ENCODE measurements around the gene FBXO34. TPM values are rescaled to one million over a fixed set of nuclear protein-coding genes. Genes with fewer than 3 reads are reported as not detected.

FBXO34 gene
- total RNA-seq, 4 donors from 2014 or later = 28.8 to 44.4 (median 33.8) TPM

- H3K27me3 ChIP-seq = no peaks in the 10 kb centered on the region
- TF ChIP-seq POLR2A (IDR thresholded peaks at IDR 0.05) (peak in 1 of 2 donors; percentile 83), EP300 (IDR thresholded peaks at IDR 0.05) (no peak), POLR2AphosphoS5 (IDR thresholded peaks at IDR 0.05) (peak in 1 of 3 donors; percentile 87), CTCF (IDR thresholded peaks at IDR 0.05) (no peak)
- H3K4me3 ChIP-seq = peak overlapping the region; percentile 97
- peak; percentile 87 to 89 for DNase-seq (ENCODE audit: low spot score in 2 of 2)
- H3K4me1 ChIP-seq = peaks cover 31% of the 10 kb centered on the region
- H3K9me3 ChIP-seq = no peaks in the 10 kb centered on the region
- H3K36me3 ChIP-seq = no peaks in the 10 kb centered on the region
- peak overlapping the region; percentile 96 for H3K27ac ChIP-seq
- 0% methylated on average over 27 of the region's 80 CpGs for WGBS
Observed at GRCh38 chr14:55271572-55272298, 514 bp downstream of the FBXO34 start.

DNA sequence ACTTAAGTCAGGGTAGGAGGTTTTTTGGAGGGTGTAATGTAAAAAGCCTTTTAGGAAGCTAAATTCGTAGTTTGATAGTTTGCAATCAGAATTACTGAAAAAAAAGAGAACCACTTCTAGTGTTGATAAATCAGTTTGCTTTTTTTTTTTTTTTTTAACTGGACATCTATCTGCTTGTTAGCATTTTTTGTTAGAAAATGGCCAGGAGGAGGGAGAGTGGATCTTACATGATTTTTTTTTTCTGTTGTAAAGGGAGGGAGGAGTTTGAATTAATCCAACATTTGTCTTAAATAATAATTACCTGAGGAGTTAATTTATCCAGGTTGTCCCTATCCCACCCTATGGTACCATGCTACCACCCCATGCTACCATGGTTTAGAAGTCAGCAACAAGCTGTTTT, 1.2 kb downstream of the FBXO34 start:
- Histone ChIP-seq H3K9me3 (no peaks in the 10 kb centered on the region), H3K4me3 (peak overlapping the region; percentile 97), H3K27me3 (no peaks in the 10 kb centered on the region), H3K4me1 (peaks cover 31% of the 10 kb centered on the region), H3K36me3 (no peaks in the 10 kb centered on the region), H3K27ac (peak overlapping the region; percentile 96)
- 3% methylated on average over 1 of the region's 1 CpG for WGBS
- DNase-seq (ENCODE audit: low spot score in 2 of 2) = no peak
- TF ChIP-seq CTCF (IDR thresholded peaks at IDR 0.05) = no peak
- TF ChIP-seq POLR2A (IDR thresholded peaks at IDR 0.05) = no peak
- TF ChIP-seq EP300 (IDR thresholded peaks at IDR 0.05) = no peak
- TF ChIP-seq POLR2AphosphoS5 (IDR thresholded peaks at IDR 0.05) = no peak

DNA sequence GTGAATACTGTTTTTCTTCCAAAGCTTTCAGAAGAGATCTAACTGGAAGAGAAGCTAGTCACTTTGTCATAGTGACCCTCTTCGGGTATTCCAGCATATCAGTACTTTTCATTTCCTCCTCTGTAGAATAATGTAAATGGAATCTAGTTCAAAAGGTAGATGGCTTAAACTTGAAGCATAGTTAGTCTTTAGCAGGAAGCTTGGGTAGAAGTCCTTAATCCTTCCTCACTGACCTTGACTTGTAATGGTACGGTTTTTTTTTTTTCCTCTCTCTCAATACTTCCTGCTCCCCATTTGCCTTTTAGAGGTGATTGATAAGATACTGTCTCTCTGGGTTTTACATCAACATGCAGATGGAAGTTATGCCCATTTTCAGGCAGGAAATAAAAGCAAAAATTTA, 1.7 kb downstream of the FBXO34 start:
- no peak for TF ChIP-seq CTCF (IDR thresholded peaks at IDR 0.05)
- TF ChIP-seq POLR2A (IDR thresholded peaks at IDR 0.05) = no peak
- TF ChIP-seq EP300 (IDR thresholded peaks at IDR 0.05) = no peak
- TF ChIP-seq POLR2AphosphoS5 (IDR thresholded peaks at IDR 0.05) = no peak
- peaks cover 31% of the 10 kb centered on the region for H3K4me1 ChIP-seq
- H3K27me3 ChIP-seq = no peaks in the 10 kb centered on the region
- WGBS = 38% methylated on average over 2 of the region's 2 CpGs
- H3K4me3 ChIP-seq = peak overlapping the region; percentile 97
- no peak overlapping the region for H3K27ac ChIP-seq
- DNase-seq (ENCODE audit: low spot score in 2 of 2) = no peak
- no peaks in the 10 kb centered on the region for H3K9me3 ChIP-seq
- H3K36me3 ChIP-seq = no peaks in the 10 kb centered on the region

GRCh38 chr14:55274146-55274545, 2.9 kb downstream of the FBXO34 start:
- no peaks in the 10 kb centered on the region for H3K9me3 ChIP-seq
- DNase-seq (ENCODE audit: low spot score in 2 of 2) = no peak
- TF ChIP-seq CTCF (IDR thresholded peaks at IDR 0.05) (no peak), EP300 (IDR thresholded peaks at IDR 0.05) (no peak), POLR2A (IDR thresholded peaks at IDR 0.05) (no peak), POLR2AphosphoS5 (IDR thresholded peaks at IDR 0.05) (no peak)
- H3K4me3 ChIP-seq = no peak overlapping the region
- peaks cover 31% of the 10 kb centered on the region for H3K4me1 ChIP-seq
- H3K36me3 ChIP-seq = peaks cover 5% of the 10 kb centered on the region
- WGBS = 21% methylated on average over 3 of the region's 3 CpGs
- no peak overlapping the region for H3K27ac ChIP-seq
- no peaks in the 10 kb centered on the region for H3K27me3 ChIP-seq

DNA sequence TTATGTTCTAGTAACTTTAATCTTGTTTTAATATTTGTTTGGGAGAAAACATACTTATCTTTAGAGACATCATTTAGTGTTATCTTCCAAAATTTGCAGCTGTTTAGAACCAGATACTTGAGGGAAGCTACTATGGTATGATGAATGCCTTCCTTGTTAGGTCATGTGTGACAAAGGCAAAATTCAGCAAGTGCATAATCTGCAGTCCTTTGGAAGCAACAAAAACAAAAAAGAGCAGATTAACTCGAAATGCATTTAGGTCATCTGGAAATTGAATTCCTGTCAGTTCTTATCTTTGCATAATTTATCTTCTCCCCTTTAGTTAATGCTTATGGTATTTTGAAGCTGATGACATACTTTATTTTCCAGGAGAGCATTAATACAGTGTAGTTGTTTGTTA, 3.5 kb downstream of the FBXO34 start:
- DNase-seq (ENCODE audit: low spot score in 2 of 2) = no peak
- peaks cover 31% of the 10 kb centered on the region for H3K4me1 ChIP-seq
- no peak for TF ChIP-seq EP300 (IDR thresholded peaks at IDR 0.05)
- TF ChIP-seq CTCF (IDR thresholded peaks at IDR 0.05) = no peak
- TF ChIP-seq POLR2AphosphoS5 (IDR thresholded peaks at IDR 0.05) = no peak
- no peak for TF ChIP-seq POLR2A (IDR thresholded peaks at IDR 0.05)

More for the DNA sequence above, 3.5 kb downstream of the FBXO34 start:
- no peak overlapping the region for H3K4me3 ChIP-seq
- H3K27ac ChIP-seq = no peak overlapping the region
- WGBS = 2% methylated on average over 1 of the region's 1 CpG
- H3K9me3 ChIP-seq = no peaks in the 10 kb centered on the region
- no peaks in the 10 kb centered on the region for H3K27me3 ChIP-seq
- H3K36me3 ChIP-seq = peaks cover 5% of the 10 kb centered on the region

All from suprapubic skin (tissue), 4 donors.